Mesenchymal stem cell (in vitro differentiated cells and primary cell): ENCODE data around the gene AKAP13.
A peak's percentile ranks its signal among the peaks of the same experiment; 100 is the strongest.

Source experiments
- DNase-seq: peaks from one replicate; pipeline ENCODE4 v3.0.0-alpha.2; 2013
- H2AFZ ChIP-seq: one replicate; pipeline ENCODE4 v1.6.1; 2013; ENCODE audit warnings: low read depth, mild to moderate bottlenecking, control low read depth, inconsistent platforms, low read length, moderate library complexity
- H2AK5ac ChIP-seq: 2 replicates; pipeline ENCODE4 v1.6.1; 2013; ENCODE audit warnings: low read length, moderate library complexity, mild to moderate bottlenecking, inconsistent platforms; ENCODE audit not compliant: severe bottlenecking
- H2BK120ac ChIP-seq: one replicate; pipeline ENCODE4 v1.6.1; 2013; ENCODE audit warnings: low read depth, mild to moderate bottlenecking, inconsistent platforms, low read length, moderate library complexity
- H2BK12ac ChIP-seq, 2 experiments: one replicate each; pipeline ENCODE4 v1.6.1; 2013; ENCODE audit warnings: inconsistent platforms in 2 of 2, low read length in 2 of 2, mild to moderate bottlenecking in 2 of 2, moderate library complexity in 2 of 2, control low read depth in 1 of 2
- H2BK15ac ChIP-seq: one replicate; pipeline ENCODE4 v1.6.1; 2013; ENCODE audit warnings: mild to moderate bottlenecking, low read depth, inconsistent platforms; ENCODE audit not compliant: poor library complexity, severe bottlenecking
- H2BK5ac ChIP-seq: 2 replicates; pipeline ENCODE4 v1.6.1; 2013; ENCODE audit warnings: low read depth, mild to moderate bottlenecking, low read length, control low read depth, inconsistent platforms; ENCODE audit not compliant: poor library complexity, severe bottlenecking
- H3K14ac ChIP-seq, 2 experiments: one replicate each; pipeline ENCODE4 v1.6.1; 2013; ENCODE audit warnings: inconsistent platforms in 2 of 2, low read length in 2 of 2, control low read depth in 1 of 2, mild to moderate bottlenecking in 1 of 2, moderate library complexity in 1 of 2
- H3K18ac ChIP-seq, 2 experiments: one replicate each; pipeline ENCODE4 v1.6.1; 2013; ENCODE audit warnings: inconsistent platforms in 2 of 2, low read length in 2 of 2, control low read depth in 1 of 2, low read depth in 1 of 2, mild to moderate bottlenecking in 1 of 2
- H3K23ac ChIP-seq, 2 experiments: one replicate each; pipeline ENCODE4 v1.6.1; 2013; ENCODE audit warnings: inconsistent platforms in 2 of 2, low read length in 2 of 2, mild to moderate bottlenecking in 2 of 2, moderate library complexity in 2 of 2, control low read depth in 1 of 2
- H3K27ac ChIP-seq: 2 replicates; pipeline ENCODE4 v1.5.1; 2013; ENCODE audit warnings: mild to moderate bottlenecking, moderate library complexity, low read length, control low read depth, inconsistent platforms; ENCODE audit not compliant: poor library complexity, severe bottlenecking
- H3K27me3 ChIP-seq, 2 experiments: 2 replicates each; pipeline versions ENCODE4 v1.6.1 to v1.7.0; 2013; ENCODE audit warnings: low read length in 2 of 2, mild to moderate bottlenecking in 2 of 2, moderate library complexity in 2 of 2, control low read depth in 1 of 2, inconsistent platforms in 1 of 2; ENCODE audit not compliant: control insufficient read depth in 1 of 2, insufficient read depth in 1 of 2
- H3K36me3 ChIP-seq, 2 experiments: 2 replicates each; pipeline versions ENCODE4 v1.6.1 to v1.7.0; 2013; ENCODE audit warnings: low read length in 2 of 2, control low read depth in 1 of 2, inconsistent platforms in 1 of 2, low read depth in 1 of 2, mild to moderate bottlenecking in 1 of 2; ENCODE audit not compliant: insufficient read depth in 2 of 2, control insufficient read depth in 1 of 2
- H3K4ac ChIP-seq, 2 experiments: one replicate each; pipeline ENCODE4 v1.6.1; 2013; ENCODE audit warnings: inconsistent platforms in 2 of 2, low read length in 2 of 2, mild to moderate bottlenecking in 2 of 2, moderate library complexity in 2 of 2, control low read depth in 1 of 2, low read depth in 1 of 2
- H3K4me1 ChIP-seq: 2 replicates; pipeline ENCODE4 v1.6.1; 2013; ENCODE audit warnings: low read depth, low read length, control low read depth; ENCODE audit not compliant: control insufficient read depth, insufficient read depth
- H3K4me2 ChIP-seq: 2 replicates; pipeline ENCODE4 v1.6.1; 2013; ENCODE audit warnings: low read length, mild to moderate bottlenecking, inconsistent platforms; ENCODE audit not compliant: poor library complexity, severe bottlenecking
- H3K4me3 ChIP-seq, 2 experiments: 2 replicates each; pipeline versions ENCODE4 v1.5.1 to v1.7.0; 2013; ENCODE audit warnings: low read length in 2 of 2, mild to moderate bottlenecking in 2 of 2, control low read depth in 1 of 2, low read depth in 1 of 2; ENCODE audit not compliant: insufficient read depth in 1 of 2
- H3K79me1 ChIP-seq: replicated peaks from 2 replicates; pipeline ENCODE4 v1.6.1; 2013; ENCODE audit warnings: mild to moderate bottlenecking, control low read depth, low read length, inconsistent platforms; ENCODE audit not compliant: poor library complexity, severe bottlenecking
- H3K9ac ChIP-seq: 2 replicates; pipeline ENCODE4 v1.7.0; 2013; ENCODE audit warnings: mild to moderate bottlenecking, low read length, moderate library complexity
- H3K9me3 ChIP-seq: 2 replicates; pipeline ENCODE4 v1.7.0; 2013; ENCODE audit warnings: mild to moderate bottlenecking, low read length; ENCODE audit not compliant: control insufficient read depth
- H4K8ac ChIP-seq: one replicate; pipeline ENCODE4 v1.6.1; 2013; ENCODE audit warnings: inconsistent platforms, mild to moderate bottlenecking, low read length, moderate library complexity
- H4K91ac ChIP-seq: one replicate; pipeline ENCODE4 v1.6.1; 2013; ENCODE audit warnings: mild to moderate bottlenecking, low read length, inconsistent platforms
- WGBS: methylation state at CpG from one replicate; pipeline ENCODE4 v1.1.7; 2013; ENCODE audit warnings: mixed read lengths; 5-methylcytosine and 5-hydroxymethylcytosine counted together

Gene AKAP13

GRCh38 chr15:85579957-85580694 lies 199.7 kb downstream of the AKAP13 start:
- no peaks in the 10 kb centered on the region for H3K9me3 ChIP-seq
- peak overlapping the region in 1 of 2 experiments; percentile 24 for H3K4me3 ChIP-seq
- H3K14ac ChIP-seq = no peak overlapping the region
- H2BK5ac ChIP-seq = no peak overlapping the region
- no peak overlapping the region for H3K18ac ChIP-seq
- no peaks in the 10 kb centered on the region for H3K27me3 ChIP-seq
- no peak for DNase-seq
- peak overlapping the region; percentile 34 for H3K4me2 ChIP-seq
- no peak overlapping the region for H2BK15ac ChIP-seq
- H2BK120ac ChIP-seq = no peak overlapping the region
- H4K91ac ChIP-seq = no peak overlapping the region
- peaks cover 33 to 47% of the 10 kb centered on the region in 2 experiments for H3K36me3 ChIP-seq
- peaks cover 26% of the 10 kb centered on the region for H3K4me1 ChIP-seq
- H3K27ac ChIP-seq = peak overlapping the region; percentile 58
- H3K23ac ChIP-seq = no peak overlapping the region
- H2AFZ ChIP-seq = no peak overlapping the region
- peak overlapping the region; percentile 65 for H2AK5ac ChIP-seq
- H3K4ac ChIP-seq = no peak overlapping the region
- WGBS = 94% methylated on average over 14 of the region's 14 CpGs
- H3K9ac ChIP-seq = peak overlapping the region; percentile 83
- H4K8ac ChIP-seq = no peak overlapping the region
- peaks cover 23% of the 10 kb centered on the region for H3K79me1 ChIP-seq
- H2BK12ac ChIP-seq = no peak overlapping the region

GRCh38 chr15:85580879-85581278 lies 200.5 kb downstream of the AKAP13 start:
- peak overlapping the region; percentile 83 for H3K9ac ChIP-seq
- H3K36me3 ChIP-seq = peaks cover 30 to 44% of the 10 kb centered on the region in 2 experiments
- H2BK12ac ChIP-seq = no peak overlapping the region
- no peak overlapping the region for H2AFZ ChIP-seq
- no peak for DNase-seq
- H2BK15ac ChIP-seq = no peak overlapping the region
- no peak overlapping the region for H4K8ac ChIP-seq
- H3K18ac ChIP-seq = no peak overlapping the region
- WGBS = 82% methylated on average over 2 of the region's 3 CpGs
- no peak overlapping the region for H3K4me3 ChIP-seq
- H3K9me3 ChIP-seq = no peaks in the 10 kb centered on the region
- H3K27ac ChIP-seq = peak overlapping the region; percentile 58
- no peak overlapping the region for H3K4ac ChIP-seq
- H3K4me2 ChIP-seq = no peak overlapping the region
- no peak overlapping the region for H2BK120ac ChIP-seq
- no peaks in the 10 kb centered on the region for H3K27me3 ChIP-seq
- no peak overlapping the region for H3K14ac ChIP-seq
- H4K91ac ChIP-seq = no peak overlapping the region
- H3K4me1 ChIP-seq = peaks cover 26% of the 10 kb centered on the region
- H3K79me1 ChIP-seq = peaks cover 23% of the 10 kb centered on the region
- H2BK5ac ChIP-seq = no peak overlapping the region
- H2AK5ac ChIP-seq = peak overlapping the region; percentile 65
- no peak overlapping the region for H3K23ac ChIP-seq

DNA sequence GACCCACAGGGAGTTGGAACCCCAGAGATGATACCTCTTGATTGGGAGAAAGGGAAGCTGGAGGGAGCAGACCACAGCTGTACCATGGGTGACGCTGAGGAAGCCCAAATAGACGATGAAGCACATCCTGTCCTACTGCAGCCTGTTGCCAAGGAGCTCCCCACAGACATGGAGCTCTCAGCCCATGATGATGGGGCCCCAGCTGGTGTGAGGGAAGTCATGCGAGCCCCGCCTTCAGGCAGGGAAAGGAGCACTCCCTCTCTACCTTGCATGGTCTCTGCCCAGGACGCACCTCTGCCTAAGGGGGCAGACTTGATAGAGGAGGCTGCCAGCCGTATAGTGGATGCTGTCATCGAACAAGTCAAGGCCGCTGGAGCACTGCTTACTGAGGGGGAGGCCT lies 201.1 kb downstream of the AKAP13 start:
- no peak overlapping the region for H3K4me2 ChIP-seq
- H2BK120ac ChIP-seq = no peak overlapping the region
- no peak overlapping the region for H3K23ac ChIP-seq
- H3K14ac ChIP-seq = no peak overlapping the region
- H2BK15ac ChIP-seq = no peak overlapping the region
- H3K4ac ChIP-seq = no peak overlapping the region
- peak overlapping the region; percentile 83 for H3K9ac ChIP-seq
- no peak overlapping the region for H2AFZ ChIP-seq
- no peak overlapping the region for H3K18ac ChIP-seq
- H2BK12ac ChIP-seq = no peak overlapping the region
- no peak for DNase-seq
- H3K27ac ChIP-seq = no peak overlapping the region
- H2BK5ac ChIP-seq = no peak overlapping the region
- peak overlapping the region in 1 of 2 experiments; percentile 68 for H3K4me3 ChIP-seq
- peaks cover 30 to 38% of the 10 kb centered on the region in 2 experiments for H3K36me3 ChIP-seq
- H4K91ac ChIP-seq = no peak overlapping the region
- 98% methylated on average over 8 of the region's 8 CpGs for WGBS
- no peaks in the 10 kb centered on the region for H3K27me3 ChIP-seq
- H4K8ac ChIP-seq = no peak overlapping the region
- peaks cover 28% of the 10 kb centered on the region for H3K4me1 ChIP-seq
- H2AK5ac ChIP-seq = no peak overlapping the region
- H3K79me1 ChIP-seq = peaks cover 25% of the 10 kb centered on the region
- H3K9me3 ChIP-seq = no peaks in the 10 kb centered on the region

DNA sequence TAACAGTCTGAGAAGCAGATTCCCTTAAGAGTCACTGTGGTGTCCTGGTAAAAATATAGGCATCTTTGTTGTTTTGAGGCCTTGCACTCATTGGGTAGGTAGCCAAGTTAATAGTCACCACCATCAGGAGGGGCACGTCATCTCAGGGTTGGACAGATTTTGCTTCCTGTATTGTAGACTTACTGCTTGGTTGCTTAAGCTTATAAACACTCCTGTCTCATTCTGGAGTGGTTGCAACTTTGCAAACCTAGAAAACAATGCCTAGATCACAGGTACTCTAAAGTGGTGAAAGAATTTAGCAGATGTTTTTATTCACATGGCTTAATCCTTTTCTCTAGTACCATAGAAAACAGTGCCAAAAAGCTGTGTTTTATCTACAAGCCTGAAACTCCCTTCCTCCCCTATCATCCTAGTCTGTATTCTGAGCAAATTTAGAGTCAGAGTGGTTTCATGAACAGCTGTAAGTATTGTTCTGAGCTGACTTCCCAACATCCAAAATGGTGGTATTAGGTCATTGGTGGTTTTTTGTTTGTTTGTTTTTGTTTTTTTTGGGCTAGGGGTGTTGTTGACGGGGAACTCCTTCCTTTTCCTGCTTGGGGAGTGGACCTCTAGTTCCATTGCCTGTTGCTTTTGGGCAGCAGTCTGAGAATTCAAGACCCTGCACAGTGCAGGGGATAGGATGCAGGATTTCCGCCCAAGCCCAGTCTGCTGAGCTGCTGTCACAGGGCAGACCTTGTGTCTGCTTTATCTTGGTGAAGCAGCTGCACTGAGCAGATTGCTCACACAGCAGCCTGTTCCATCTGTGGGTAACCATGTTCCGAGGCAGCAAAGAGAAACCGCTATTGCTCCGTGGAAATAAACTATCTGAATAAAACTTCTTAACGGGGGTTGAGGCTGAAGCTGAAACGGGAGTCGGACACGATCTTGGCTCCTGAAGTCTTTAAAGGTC lies 202.0 kb downstream of the AKAP13 start:
- WGBS = 92% methylated on average over 10 of the region's 10 CpGs
- Histone ChIP-seq H2AK5ac (no peak overlapping the region), H2BK120ac (no peak overlapping the region), H3K4me3 (peak overlapping the region in 1 of 2 experiments; percentile 68), H3K36me3 (peaks cover 30 to 36% of the 10 kb centered on the region in 2 experiments), H3K9ac (peak overlapping the region; percentile 83), H3K27ac (peak overlapping the region; percentile 15), H2BK5ac (no peak overlapping the region), H3K79me1 (peaks cover 25% of the 10 kb centered on the region), H3K14ac (no peak overlapping the region), H2AFZ (no peak overlapping the region), H3K23ac (no peak overlapping the region), H3K9me3 (no peaks in the 10 kb centered on the region), H3K4me1 (peaks cover 28% of the 10 kb centered on the region), H2BK12ac (peak overlapping the region in 1 of 2 experiments; percentile 60), H3K27me3 (no peaks in the 10 kb centered on the region), H2BK15ac (no peak overlapping the region), H3K4ac (peak overlapping the region in 1 of 2 experiments; percentile 26), H3K4me2 (no peak overlapping the region), H4K91ac (no peak overlapping the region), H4K8ac (no peak overlapping the region), H3K18ac (no peak overlapping the region)
- DNase-seq = peak; percentile 33
